K562 (cell line): ENCODE data around the gene TMEM243. TPM values are rescaled to one million over a fixed set of nuclear protein-coding genes. Genes with fewer than 3 reads are reported as not detected.

ENCODE experiments used
- ATAC-seq: fragments of 200-7000 bp; cut with Tn5 transposase; 3 replicates; pipeline ENCODE4 v1.9.1; 2020; ENCODE audit warnings: moderate library complexity
- BruUV-seq: library from RNA; stranded (reverse); fragments of 400-500 nt; replicated peaks from 2 replicates; lab custom pipeline; 2021; lab: Mats Ljungman, UMichigan
- CTCF ChIA-PET: fragments of 300-600 bp; formaldehyde crosslinking; extraction: SDS; loops from one replicate; lab custom pipeline; 2021; ENCODE audit warnings: low intra/inter-chr PET ratio; lab: Yijun Ruan, JAX
- POLR2A ChIA-PET: fragments of 300-600, 350-650 bp; sonication (Branson Sonifier 250); formaldehyde crosslinking; extraction: SDS; loops from one replicate; lab custom pipeline; 2021; ENCODE audit warnings: antibody characterized with exemption, inconsistent platforms; lab: Yijun Ruan, JAX
- DNase-seq, 4 experiments: peaks; one replicate each; pipeline versions ENCODE4 v3.0.0 to v3.0.0-alpha.2; 2011 to 2018; ENCODE audit warnings: low spot score in 3 of 4, mixed read lengths in 3 of 4; ENCODE audit errors: extremely low read depth in 1 of 4
- FAIRE-seq: peaks from 2 replicates; lab custom pipeline; 2011; peaks lifted over from hg19 to GRCh38; lab: Jason Lieb, UNC
- H2AFZ ChIP-seq: 2 replicates; pipeline ENCODE4 v1.6.0; 2011; ENCODE audit warnings: low read depth, low read length, control low read depth, inconsistent platforms
- H3K27ac ChIP-seq: fragments of 200-600 bp; 3 replicates; pipeline ENCODE4 v1.8.0; 2011; ENCODE audit warnings: low read depth, mild to moderate bottlenecking, control low read depth, inconsistent platforms, low read length, moderate library complexity, mixed read lengths; ENCODE audit errors: extremely low read depth
- H3K27me3 ChIP-seq, 2 experiments: fragments of 300-600 bp in 1 of 2; 2 replicates in 1 of 2; 3 replicates in 1 of 2; pipeline versions ENCODE4 v1.6.0 to v1.8.0; 2011; ENCODE audit warnings: inconsistent platforms in 2 of 2, low read length in 2 of 2, mild to moderate bottlenecking in 1 of 2, mixed read lengths in 1 of 2, moderate library complexity in 1 of 2; ENCODE audit not compliant: control insufficient read depth in 2 of 2, insufficient read depth in 2 of 2
- H3K36me3 ChIP-seq: fragments of 300-600 bp; 3 replicates; pipeline ENCODE4 v1.8.0; 2011; ENCODE audit warnings: mild to moderate bottlenecking, low read length, inconsistent platforms; ENCODE audit not compliant: control insufficient read depth, insufficient read depth
- H3K4me1 ChIP-seq, 2 experiments: fragments of 200-600 bp in 1 of 2; replicated peaks in 1 of 2; 2 replicates in 1 of 2; 3 replicates in 1 of 2; pipeline versions ENCODE4 v1.5.1 to v1.8.0; 2011; ENCODE audit warnings: inconsistent platforms in 2 of 2, low read length in 2 of 2, mild to moderate bottlenecking in 1 of 2, mixed read lengths in 1 of 2, moderate library complexity in 1 of 2; ENCODE audit not compliant: control insufficient read depth in 2 of 2, insufficient read depth in 2 of 2
- H3K4me2 ChIP-seq: 2 replicates; pipeline ENCODE4 v1.6.1; 2011; ENCODE audit warnings: low read length, control low read depth, inconsistent platforms, mixed read lengths; ENCODE audit not compliant: insufficient read depth
- H3K4me3 ChIP-seq: fragments of 200-600 bp; sonication (generic), shearing (Covaris generic); 2 replicates; pipeline ENCODE4 v1.5.1; 2016; ENCODE audit warnings: control low read depth, inconsistent platforms
- H3K79me2 ChIP-seq: fragments of 200-600 bp; 3 replicates; pipeline ENCODE4 v1.8.0; 2011; ENCODE audit warnings: low read length, inconsistent platforms; ENCODE audit not compliant: control insufficient read depth, insufficient read depth
- H3K9ac ChIP-seq, 2 experiments: 2 replicates each; pipeline versions ENCODE4 v1.6.0 to v1.6.1; 2011; ENCODE audit warnings: low read depth in 2 of 2, low read length in 2 of 2, control low read depth in 1 of 2, inconsistent platforms in 1 of 2, mild to moderate bottlenecking in 1 of 2, mixed read lengths in 1 of 2; ENCODE audit not compliant: insufficient read depth in 1 of 2
- H3K9me1 ChIP-seq: one replicate; pipeline ENCODE4 v1.6.0; 2011; ENCODE audit warnings: inconsistent platforms, mild to moderate bottlenecking, low read length, moderate library complexity; ENCODE audit not compliant: control insufficient read depth, insufficient read depth
- H3K9me3 ChIP-seq: replicated peaks from 2 replicates; pipeline ENCODE4 v1.5.1; 2011; ENCODE audit warnings: low read depth, low read length, inconsistent platforms; ENCODE audit not compliant: control insufficient read depth, insufficient read depth
- H4K20me1 ChIP-seq: replicated peaks from 2 replicates; pipeline ENCODE4 v1.6.1; 2011; ENCODE audit warnings: low read length, inconsistent platforms, mixed read lengths; ENCODE audit not compliant: control insufficient read depth, insufficient read depth
- ARID1B ChIP-seq: fragments of 450-650 bp; IDR thresholded peaks from 2 replicates; pipeline ENCODE4 v1.6.1; 2016; ENCODE audit warnings: antibody characterized with exemption, mild to moderate bottlenecking, inconsistent platforms
- CBFA2T2 ChIP-seq: fragments of 450-650 bp; conservative IDR thresholded peaks from 2 replicates; pipeline ENCODE4 v1.6.1; 2017; ENCODE audit warnings: mild to moderate bottlenecking
- CBFA2T3 ChIP-seq: fragments of 450-650 bp; IDR thresholded peaks from 2 replicates; pipeline ENCODE4 v1.6.1; 2017
- CHD2 ChIP-seq: IDR thresholded peaks from 2 replicates; pipeline ENCODE4 v1.6.1; 2011; ENCODE audit warnings: low read depth, low read length
- FOSL1 ChIP-seq: fragments of 200-800 bp; sonication (Bioruptor generic); conservative IDR thresholded peaks from 2 replicates; pipeline ENCODE4 v1.6.1; 2016; ENCODE audit warnings: missing genetic modification characterization, missing compliant biosample characterization
- MXD1 ChIP-seq: fragments of 250-450 bp; sonication (Bioruptor Pico); IDR thresholded peaks from 2 replicates; pipeline ENCODE4 v1.8.0; 2021; ENCODE audit warnings: borderline replicate concordance, mild to moderate bottlenecking, moderate library complexity; ENCODE audit not compliant: poor library complexity, severe bottlenecking
- NR2C2 ChIP-seq, 2 experiments: fragments of 200-800 bp in 1 of 2; sonication (Bioruptor generic) in 1 of 2; sonication (generic) in 1 of 2; formaldehyde crosslinking in 1 of 2; IDR thresholded peaks; 2 replicates each; pipeline versions ENCODE4 v1.6.1 to v1.8.0; 2016 to 2022; ENCODE audit warnings: mild to moderate bottlenecking in 1 of 2, missing compliant biosample characterization in 1 of 2, missing genetic modification characterization in 1 of 2, missing genetic modification reagents in 1 of 2
- NR4A1 ChIP-seq, 2 experiments: fragments of 250-450 bp in 1 of 2; fragments of 450-650 bp in 1 of 2; sonication (Bioruptor Pico) in 1 of 2; IDR thresholded peaks; 2 replicates each; pipeline versions ENCODE4 v1.4.0 to v1.6.1; 2016 to 2020; ENCODE audit warnings: mild to moderate bottlenecking in 2 of 2, missing compliant biosample characterization in 1 of 2, missing genetic modification characterization in 1 of 2, moderate library complexity in 1 of 2
- SAFB2 ChIP-seq: fragments of 200-400 bp; formaldehyde crosslinking; IDR thresholded peaks from 2 replicates; pipeline ENCODE4 v1.6.1; 2018; ENCODE audit warnings: borderline replicate concordance, low read length, low read depth, moderate library complexity; ENCODE audit not compliant: severe bottlenecking
- SIRT6 ChIP-seq: IDR thresholded peaks from one replicate; pipeline ENCODE4 v1.6.1; 2012; ENCODE audit warnings: low read depth, mild to moderate bottlenecking, control low read depth, inconsistent platforms, low read length, moderate library complexity
- SPI1 ChIP-seq: IDR thresholded peaks from 2 replicates; pipeline ENCODE4 v1.6.1; 2011; ENCODE audit warnings: low read depth, low read length, control low read depth, borderline replicate concordance
- TAL1 ChIP-seq: fragments of 450-650 bp; IDR thresholded peaks from 2 replicates; pipeline ENCODE4 v1.6.1; 2016; ENCODE audit warnings: mild to moderate bottlenecking
- TBL1XR1 ChIP-seq, 2 experiments: IDR thresholded peaks; 2 replicates each; pipeline ENCODE4 v1.6.1; 2012; ENCODE audit warnings: improper control_type of control experiment in 2 of 2, low read length in 2 of 2, mild to moderate bottlenecking in 1 of 2
- TCF3 ChIP-seq: sonication (generic); formaldehyde crosslinking; IDR thresholded peaks from 2 replicates; pipeline ENCODE4 v1.4.0; 2020; ENCODE audit warnings: mild to moderate bottlenecking, missing genetic modification reagents
- THRB ChIP-seq: fragments of 450-650 bp; formaldehyde crosslinking; conservative IDR thresholded peaks from 2 replicates; pipeline ENCODE4 v1.4.0; 2022; ENCODE audit warnings: mild to moderate bottlenecking, missing genetic modification characterization
- TRIM24 ChIP-seq, 2 experiments: fragments of 450-650 bp; IDR thresholded peaks; 2 replicates each; pipeline ENCODE4 v1.6.1; 2016
- ZFP36 ChIP-seq: fragments of 150-350 bp; IDR thresholded peaks from 2 replicates; pipeline ENCODE4 v1.6.1; 2018; ENCODE audit warnings: low read length, low read depth; ENCODE audit not compliant: partially characterized antibody
- ZKSCAN8 ChIP-seq: fragments of 200-800 bp; sonication (Bioruptor generic); IDR thresholded peaks from 2 replicates; pipeline ENCODE4 v1.6.1; 2016; ENCODE audit warnings: missing genetic modification characterization, missing compliant biosample characterization
- ZNF41 ChIP-seq: fragments of 250-450 bp; sonication (Bioruptor Pico); conservative IDR thresholded peaks from 2 replicates; pipeline ENCODE4 v1.4.0; 2020; ENCODE audit warnings: mild to moderate bottlenecking
- ZNF431 ChIP-seq: sonication (generic); formaldehyde crosslinking; IDR thresholded peaks from 2 replicates; pipeline ENCODE4 v1.8.0; 2022; ENCODE audit warnings: mild to moderate bottlenecking, missing genetic modification reagents
- ZNF766 ChIP-seq: fragments of 200-800 bp; sonication (Bioruptor generic); conservative IDR thresholded peaks from 2 replicates; pipeline ENCODE4 v1.6.1; 2016; ENCODE audit warnings: missing genetic modification characterization, missing compliant biosample characterization
- WGBS: fragments of 100-300 bp; shearing (Covaris generic); methylation state at CpG from one replicate; pipeline ENCODE4 v1.1.6; 2016; ENCODE audit warnings: low coverage, mixed read lengths; ENCODE audit not compliant: insufficient coverage; ENCODE audit errors: missing lambda C conversion rate; 5-methylcytosine and 5-hydroxymethylcytosine counted together
- in situ Hi-C: fragments of 300-500 bp; cut with MboI; formaldehyde crosslinking; loops from 4 replicates; pipeline ENCODE4 v1.15.0; 2018; ENCODE audit warnings: inconsistent platforms, mixed read lengths
- intact Hi-C: fragments of 100-400 bp; cut with micrococcal nuclease; formaldehyde crosslinking; loops from 2 replicates; pipeline ENCODE4 v1.14.2; 2022
- polyA plus RNA-seq, 8 experiments: library from polyadenylated mRNA; depleted of rRNA in 4 of 8; stranded (reverse) in 5 of 8; unstranded in 3 of 8; fragments of >200 nt; fragmentation: Nextera tagmentation in 2 of 8; fragmentation: Illumina TruSeq in 1 of 8; extraction: Ambion mirVana in 2 of 8; extraction: Trizol in 1 of 8; gene quantifications; 2 replicates each; pipeline versions ENCODE4 v1.2.1 to v1.2.3, GENCODE V29; 2011 to 2014; ENCODE audit warnings: inconsistent platforms in 1 of 8, missing spikeins in 1 of 8
- total RNA-seq, 7 experiments: library from RNA; depleted of rRNA in 6 of 7; stranded (reverse); fragments of >200 nt in 6 of 7; fragmentation: Illumina TruSeq in 2 of 7; extraction: Trizol in 2 of 7; gene quantifications; 2 replicates each; pipeline versions ENCODE4 v1.2.1 to v1.2.3, GENCODE V29; 2011 to 2021; ENCODE audit warnings: low replicate concordance in 1 of 7

TMEM243 gene
- total and polyA plus RNA-seq, 9 of the 15 experiments (the other 6 are each of a cell fraction or from before 2014, with no cell fraction given) = 3.9 to 8.6 (median 6.1) TPM

- no peak for TF ChIP-seq NR2C2 (CRISPR knock-in tag; IDR thresholded peaks at IDR 0.05)
- peak; percentile 60; the same call in 1 of the 2 replicates for TF ChIP-seq NR2C2 (tag; IDR thresholded peaks at IDR 0.05)
- no peak for TF ChIP-seq SPI1
- TF ChIP-seq SAFB2 = no peak
- TF ChIP-seq THRB = no peak
- TF ChIP-seq TBL1XR1 (IDR thresholded peaks at IDR 0.05; ENCODE audit: low read length in 2 of 2) = no peak
- TF ChIP-seq SIRT6 = no peak
Observed at GRCh38 chr7:87263537-87263936, 44.0 kb upstream of the TMEM243 start (continued).

GRCh38 chr7:87253589-87254087, 34.1 kb upstream of the TMEM243 start:
- ATAC-seq (no peak), FAIRE-seq (no peak), DNase-seq (peak in 1 of 4 experiments; percentile 23)
- no peak overlapping the region for H3K4me2 ChIP-seq
- intact Hi-C loops = no loop called here
- H3K27ac ChIP-seq = no peak overlapping the region
- H3K9ac ChIP-seq = no peak overlapping the region
- in situ Hi-C loops = no loop called here
- H2AFZ ChIP-seq = no peak overlapping the region
- no peaks in the 10 kb centered on the region for H3K9me1 ChIP-seq
- BruUV-seq = no TSS peak
- no peaks in the 10 kb centered on the region; the same call in 1 of the 2 replicates for H3K9me3 ChIP-seq
- H3K79me2 ChIP-seq = no peaks in the 10 kb centered on the region
- no peaks in the 10 kb centered on the region for H3K36me3 ChIP-seq
- no peaks in the 10 kb centered on the region for H3K27me3 ChIP-seq
- no peaks in the 10 kb centered on the region for H4K20me1 ChIP-seq
- no peak overlapping the region for H3K4me3 ChIP-seq
- no peaks in the 10 kb centered on the region for H3K4me1 ChIP-seq
- WGBS = 2% methylated on average over 3 of the region's 3 CpGs
- ChIA-PET CTCF (no interaction called here), POLR2A (interaction anchor here (0.6 kb wide), 1 partner anchor 22 kb away, joined by 4 read pairs; no protein-coding TSS in a partner anchor)
- TF ChIP-seq ZNF41 = no peak
- no peak for TF ChIP-seq ZKSCAN8 (CRISPR knock-in tag)
- TF ChIP-seq CBFA2T2 = peak; percentile 57
- TF ChIP-seq ZNF431 (CRISPR knock-in tag) = peak; percentile 91
- TF ChIP-seq FOSL1 (tag) = 0 out of 2 replicates have a peak, but pooled peaks have one; percentile 22
- no peak for TF ChIP-seq NR4A1 (CRISPR knock-in tag; IDR thresholded peaks at IDR 0.05)
- no peak for TF ChIP-seq NR4A1 (tag; IDR thresholded peaks at IDR 0.05)
- TF ChIP-seq TRIM24 (IDR thresholded peaks at IDR 0.05) = 0 out of 4 replicates have a peak, but pooled peaks of 1 of the 2 experiments have one; percentile 43
- TF ChIP-seq ZFP36 = peak; percentile 23
- peak; percentile 23; the same call in 1 of the 2 replicates for TF ChIP-seq TCF3
- TF ChIP-seq CBFA2T3 = peak; percentile 70
- 0 out of 2 replicates have a peak, but pooled peaks have one; percentile 47 for TF ChIP-seq ZNF766 (CRISPR knock-in tag)
- peak; percentile 46; the same call in 1 of the 2 replicates for TF ChIP-seq CHD2
- no peak for TF ChIP-seq MXD1 (CRISPR knock-in tag)
- peak; percentile 58 for TF ChIP-seq TAL1
- TF ChIP-seq ARID1B = peak; percentile 46
